AG09309 (cell line): ENCODE data around the gene HOXC6.
A peak's percentile ranks its signal among the peaks of the same experiment; 100 is the strongest.

Experiments
- DNase-seq: peaks from one replicate; pipeline ENCODE4 v3.0.0-alpha.2; 2010; ENCODE audit warnings: low read depth
- H3K4me3 ChIP-seq: 2 replicates; pipeline ENCODE4 v1.5.1; 2011; ENCODE audit warnings: mild to moderate bottlenecking, low read depth, low read length, moderate library complexity; ENCODE audit not compliant: control insufficient read depth
- CTCF ChIP-seq: IDR thresholded peaks from 2 replicates; pipeline ENCODE4 v1.5.1; 2011; ENCODE audit warnings: mild to moderate bottlenecking, low read depth, low read length, inconsistent platforms; ENCODE audit not compliant: insufficient read depth, control insufficient read depth; ENCODE audit errors: missing control alignments

The HOXC6 gene

GRCh38 chr12:54047964-54048303, 19.7 kb downstream of the HOXC6 start:
- no peak for DNase-seq
- H3K4me3 ChIP-seq, result no peak overlapping the region
- no peak for TF ChIP-seq CTCF

- H3K4me3 ChIP-seq, result no peak overlapping the region
- no peak for TF ChIP-seq CTCF
- no peak for DNase-seq
Observed at GRCh38 chr12:54048406-54049093, 20.3 kb downstream of the HOXC6 start.

GRCh38 chr12:54049108-54049507, 20.9 kb downstream of the HOXC6 start:
- H3K4me3 ChIP-seq, result no peak overlapping the region
- DNase-seq, result no peak
- no peak for TF ChIP-seq CTCF

- TF ChIP-seq CTCF, result no peak
- no peak for DNase-seq
- H3K4me3 ChIP-seq, result no peak overlapping the region
Observed at GRCh38 chr12:54050482-54050810, 22.2 kb downstream of the HOXC6 start.

- TF ChIP-seq CTCF, result no peak
- no peak for DNase-seq
- no peak overlapping the region for H3K4me3 ChIP-seq
Observed at GRCh38 chr12:54051026-54051842, 23.0 kb downstream of the HOXC6 start.

GRCh38 chr12:54051874-54052437, 23.7 kb downstream of the HOXC6 start:
- peak; percentile 17 for DNase-seq

More at GRCh38 chr12:54051874-54052437, 23.7 kb downstream of the HOXC6 start:
- H3K4me3 ChIP-seq, result no peak overlapping the region
- TF ChIP-seq CTCF, result no peak
